IPS DF 4.7 (cell line): ENCODE measurements around the gene FOXD1.
"Not testable (repeated sequence)": the region's sequence is repeated elsewhere in the genome, so short reads cannot be mapped to it uniquely, and the experiment has no call there.

Experiments used
- DNase-seq: peaks from one replicate; pipeline ENCODE4 v3.0.0-alpha.2; 2013; ENCODE audit warnings: low spot score; ENCODE audit errors: extremely low read depth

FOXD1 gene

GRCh38 chr5:73464016-73464745 lies 15.6 kb upstream of the FOXD1 start:
- no peak for DNase-seq

- no peak for DNase-seq
These were observed 11.6 kb upstream of the FOXD1 start for GRCh38 chr5:73460133-73460532.

DNA sequence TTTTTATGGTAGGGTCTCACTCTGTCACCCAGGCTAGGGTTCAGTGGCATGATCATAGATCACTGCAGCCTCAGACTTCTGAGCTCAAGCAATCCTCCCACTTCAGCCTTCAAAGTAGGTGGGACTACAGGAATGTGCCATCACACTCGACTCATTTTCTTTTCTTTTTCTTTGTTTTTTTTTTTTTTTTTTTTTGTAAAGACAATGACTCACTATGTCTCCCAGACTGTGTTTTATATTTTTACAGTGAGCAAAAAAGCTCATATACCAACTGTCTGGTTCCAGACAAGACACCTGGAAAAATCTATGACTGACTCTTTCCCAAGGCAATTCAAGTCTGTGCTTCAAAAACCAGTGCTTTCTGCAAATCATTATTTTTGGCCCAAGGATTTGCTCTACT lies 10.8 kb upstream of the FOXD1 start:
- no peak for DNase-seq

GRCh38 chr5:73456462-73456861 lies 7.9 kb upstream of the FOXD1 start:
- not testable (repeated sequence) for DNase-seq

GRCh38 chr5:73454379-73455036 lies 5.9 kb upstream of the FOXD1 start:
- no peak for DNase-seq

GRCh38 chr5:73452215-73452614 lies 3.6 kb upstream of the FOXD1 start:
- no peak for DNase-seq

DNA sequence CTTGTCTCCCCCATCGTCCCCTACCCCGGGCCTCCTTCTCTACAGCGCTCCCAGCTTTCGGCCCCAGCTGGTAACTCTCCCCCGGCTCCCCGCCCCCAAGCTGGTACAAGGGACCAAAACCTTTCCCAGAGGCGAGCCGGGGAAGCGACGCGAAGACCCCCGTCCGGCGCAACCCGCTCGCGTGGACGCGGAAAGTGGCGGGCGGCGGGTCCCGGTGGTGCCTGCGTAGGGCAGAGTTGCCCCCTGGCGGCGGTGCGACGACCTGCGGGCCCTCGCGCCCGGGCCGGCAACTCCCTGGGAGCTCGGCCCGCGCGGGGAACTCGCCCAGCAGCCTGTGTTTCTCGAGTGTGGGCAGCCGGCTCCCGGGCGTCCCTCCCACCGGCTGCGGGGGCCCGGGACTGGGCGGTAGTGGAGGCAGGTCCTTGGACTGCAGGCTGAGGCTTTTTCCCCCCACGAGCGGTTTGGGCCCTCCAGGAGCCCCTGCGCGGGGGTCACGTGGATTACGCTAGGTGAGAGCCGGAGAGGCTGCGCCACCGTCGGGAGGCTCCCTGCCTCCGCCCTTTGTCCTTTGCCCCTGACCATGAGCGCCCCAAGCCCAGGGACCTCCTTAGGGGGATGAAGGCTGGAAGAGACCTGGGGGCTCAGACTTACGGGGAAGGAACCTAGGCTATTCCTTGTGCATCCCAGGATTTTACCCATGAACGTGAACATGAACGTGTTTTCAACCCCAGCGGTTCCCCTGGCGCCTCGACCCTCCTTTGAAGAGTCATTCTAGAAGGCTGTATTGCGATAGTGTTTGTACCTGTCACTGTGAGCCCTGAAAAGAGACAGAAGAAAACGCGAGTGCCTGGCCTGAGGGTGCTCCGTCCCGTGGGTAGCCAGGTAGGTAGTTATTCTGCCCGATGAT lies 2.9 kb upstream of the FOXD1 start:
- no peak for DNase-seq

DNA sequence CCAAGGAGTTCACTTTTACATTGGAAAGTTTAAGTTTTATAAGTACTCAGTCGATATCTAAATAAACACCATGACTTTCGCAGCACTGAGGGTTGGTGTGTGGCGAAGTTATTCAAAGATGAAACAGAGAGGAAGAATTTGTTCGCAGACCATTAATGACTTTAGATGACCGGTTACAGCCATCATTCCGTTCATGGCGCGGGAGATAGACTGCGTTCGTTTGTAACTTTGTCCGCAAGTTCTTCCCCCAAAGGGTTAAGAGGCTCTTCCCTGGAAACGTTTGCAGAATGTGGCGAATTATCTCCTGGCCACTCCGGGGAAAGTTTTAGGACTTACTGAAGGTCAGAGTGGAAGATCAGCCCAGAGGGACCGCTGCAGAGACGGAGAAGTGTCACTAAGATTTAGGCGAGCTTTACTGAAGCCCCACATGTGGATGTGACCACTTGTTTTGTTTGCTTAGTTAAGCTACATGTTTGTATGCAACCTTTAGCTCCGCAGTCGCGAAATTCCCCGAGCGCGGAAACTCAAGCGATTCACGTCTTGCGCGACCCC lies 2.2 kb upstream of the FOXD1 start:
- DNase-seq, result no peak

DNA sequence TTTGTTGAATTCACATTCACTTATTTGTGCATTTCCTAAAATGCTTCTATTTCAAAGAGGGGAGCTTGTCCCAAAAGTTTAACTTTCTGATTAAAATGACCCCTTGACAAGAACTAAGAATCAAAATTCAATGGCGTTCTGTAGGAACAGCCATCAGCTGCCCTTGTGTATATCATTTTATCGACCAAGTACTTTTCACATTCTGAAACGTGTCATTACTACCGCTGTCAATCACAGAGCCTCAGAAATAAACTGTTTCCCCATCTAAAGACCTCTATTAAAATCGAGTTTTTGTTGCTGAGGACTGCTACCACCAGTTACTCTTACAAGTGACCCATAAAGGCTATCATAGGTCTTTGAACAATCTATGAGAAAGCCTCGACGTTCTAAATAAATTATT lies 1.6 kb upstream of the FOXD1 start:
- DNase-seq, result no peak

DNA sequence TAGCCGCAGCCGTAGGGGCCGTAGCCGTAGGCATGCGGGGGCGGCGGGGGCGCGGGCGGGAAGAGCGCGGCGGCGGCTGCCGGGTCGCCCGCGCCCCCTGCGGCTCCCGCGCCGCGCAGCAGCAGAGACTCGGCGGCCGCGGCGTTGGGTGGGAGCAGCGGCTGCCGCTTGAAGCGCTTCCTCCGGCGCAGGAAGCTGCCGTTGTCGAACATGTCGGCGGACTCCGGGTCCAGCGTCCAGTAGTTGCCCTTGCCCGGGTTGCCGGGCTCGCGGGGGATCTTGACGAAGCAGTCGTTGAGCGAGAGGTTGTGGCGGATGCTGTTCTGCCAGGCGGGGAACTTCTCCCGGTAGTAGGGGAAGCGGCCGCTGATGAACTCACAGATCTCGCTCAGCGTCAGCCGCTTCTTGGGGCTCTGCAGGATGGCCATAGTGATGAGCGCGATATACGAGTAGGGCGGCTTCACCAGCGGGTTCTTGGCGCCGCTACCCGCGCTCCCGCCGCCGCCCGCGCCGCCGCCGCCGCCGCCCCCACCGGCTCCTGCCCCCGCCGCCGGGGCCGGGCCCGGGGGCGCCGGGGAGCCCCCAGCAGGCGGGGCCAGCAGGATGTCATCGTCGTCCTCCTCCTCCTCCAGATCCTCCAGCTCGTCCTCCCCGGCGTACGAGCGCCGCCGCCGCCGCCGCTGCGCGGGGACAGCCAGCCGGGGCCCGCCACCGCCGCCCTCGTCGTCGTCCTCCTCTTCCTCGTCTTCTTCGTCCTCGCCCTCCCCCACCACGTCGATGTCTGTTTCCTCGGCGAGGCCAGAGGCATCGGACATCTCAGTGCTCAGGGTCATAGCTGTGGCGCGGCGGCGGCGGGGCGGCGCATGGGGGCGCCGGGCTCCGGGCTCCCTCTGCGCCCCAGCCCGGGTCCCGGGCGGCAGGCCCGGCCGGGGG lies 781 bp downstream of the FOXD1 start:
- no peak for DNase-seq

DNA sequence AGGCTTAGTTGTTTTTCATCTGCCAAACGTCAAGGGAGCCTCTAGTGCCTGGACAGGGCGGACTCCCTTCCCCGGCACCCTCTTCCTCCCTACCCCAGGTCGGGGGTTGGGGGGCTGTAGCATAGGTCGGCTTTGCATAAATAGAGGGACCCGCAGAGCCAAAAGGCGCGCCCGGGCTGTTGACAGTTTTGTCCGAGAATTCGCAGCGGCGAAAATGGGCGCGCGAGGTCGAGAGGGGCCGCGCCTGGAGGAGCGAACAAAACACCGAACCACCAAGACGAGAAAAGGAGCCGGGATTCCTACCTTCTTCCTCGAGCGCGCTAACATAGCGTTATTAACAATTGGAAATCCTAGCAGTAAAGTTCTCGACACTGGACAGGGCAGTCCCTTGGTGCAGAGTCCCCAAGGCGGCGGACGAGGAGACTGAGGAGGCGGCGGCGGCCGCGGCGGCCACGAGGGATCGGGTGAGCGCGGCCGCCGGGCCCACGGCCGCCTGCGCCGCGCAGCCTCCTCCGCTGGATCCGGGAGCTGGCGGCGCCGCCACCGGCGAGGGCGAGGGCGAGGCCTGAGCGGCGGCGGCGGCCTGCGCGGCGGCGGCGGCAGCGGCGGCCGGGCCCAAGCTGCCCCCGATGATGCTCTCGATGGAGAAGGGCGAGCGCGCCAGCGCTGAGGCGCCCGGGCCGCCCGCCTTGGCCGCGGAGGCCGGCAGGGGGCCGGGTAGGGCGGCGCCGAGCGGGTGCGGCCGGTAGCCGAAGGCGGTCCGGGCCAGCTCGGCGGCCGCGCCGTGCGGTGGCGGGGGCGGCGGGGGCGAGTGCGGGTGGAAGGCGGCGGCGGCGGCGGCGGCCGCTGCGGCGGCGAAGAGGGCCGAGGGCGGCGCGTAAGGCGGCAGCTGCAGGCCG lies 1.7 kb downstream of the FOXD1 start:
- no peak for DNase-seq

DNA sequence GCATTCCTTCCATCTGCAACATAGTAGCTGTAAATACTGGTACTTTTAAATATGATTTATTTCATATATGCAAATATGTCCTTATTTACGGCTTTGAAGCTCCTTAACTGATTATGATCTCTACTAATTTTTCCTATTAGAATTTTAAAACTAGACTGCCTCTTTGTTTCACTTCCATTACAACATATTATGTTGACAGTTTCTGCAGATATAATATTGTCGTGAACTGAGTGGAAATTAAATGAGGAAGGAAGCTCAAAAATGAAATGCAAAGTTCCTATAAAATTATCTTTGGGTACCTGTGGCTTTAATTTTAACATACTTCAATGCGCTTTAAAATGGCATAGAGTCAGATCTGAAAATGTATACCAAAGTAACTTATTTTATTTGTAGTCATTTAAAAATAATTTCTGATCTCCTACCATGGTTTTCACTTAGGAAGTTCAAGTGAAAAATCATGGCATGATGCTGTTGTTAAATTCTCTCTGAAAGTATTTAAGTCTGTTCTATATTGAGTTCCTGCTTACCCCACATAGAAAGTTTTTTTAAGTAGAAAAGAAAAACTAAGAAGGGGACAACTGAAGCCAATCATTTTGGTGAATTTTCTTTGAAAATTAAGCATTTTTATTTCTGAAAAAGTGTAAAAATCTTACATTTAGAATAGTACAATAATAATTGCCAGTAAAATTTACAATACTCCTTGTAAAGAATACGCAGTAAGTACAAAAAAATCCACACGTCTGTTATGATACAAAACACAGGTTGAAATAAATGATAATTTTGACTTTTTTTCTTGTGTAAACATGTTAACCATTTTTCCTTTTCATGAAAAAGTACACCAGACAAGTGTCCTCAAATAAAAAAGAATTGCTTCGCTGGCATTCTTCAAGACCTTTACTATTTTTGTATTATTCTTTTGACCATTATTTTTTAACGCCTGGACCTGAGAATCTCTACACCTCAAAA lies 2.6 kb downstream of the FOXD1 start:
- no peak for DNase-seq

- no peak for DNase-seq
These were observed 3.8 kb downstream of the FOXD1 start for GRCh38 chr5:73444499-73445438.

- no peak for DNase-seq
These were observed 4.6 kb downstream of the FOXD1 start for GRCh38 chr5:73443829-73444498.

GRCh38 chr5:73442996-73443627 lies 5.5 kb downstream of the FOXD1 start:
- DNase-seq, result no peak

DNA sequence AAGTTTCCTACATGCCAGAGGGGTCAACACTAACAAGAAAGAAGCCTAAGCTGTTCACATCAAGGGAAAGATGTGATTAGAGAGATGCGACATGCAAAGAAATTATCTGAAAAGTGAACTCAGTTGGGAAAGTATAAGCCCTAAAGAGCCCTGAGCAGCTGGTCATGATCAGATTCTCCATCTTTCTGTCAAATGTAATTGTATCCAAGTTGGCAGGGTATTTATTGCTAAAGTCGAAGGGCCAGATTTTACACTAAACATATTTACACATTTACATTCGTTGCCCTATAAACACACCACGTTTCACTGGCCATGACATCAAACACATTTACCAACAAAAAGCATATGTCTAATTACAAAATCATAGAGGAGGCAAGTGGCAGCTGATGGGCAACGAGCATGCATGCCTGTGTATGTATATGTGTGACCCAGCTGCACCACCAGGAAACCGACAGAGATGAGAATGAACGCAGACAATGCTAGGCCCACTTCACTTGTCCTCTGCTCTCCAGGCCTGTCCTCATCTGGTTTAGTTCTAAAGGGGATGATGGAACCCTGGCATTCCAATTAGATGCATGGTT lies 6.3 kb downstream of the FOXD1 start:
- no peak for DNase-seq
